NCI-H345 treated with DMSO at 0.1 percent for 48 hours (cell line): ENCODE data around the gene SAMD4B.
"Not testable (repeated sequence)": the region's sequence is repeated elsewhere in the genome, so short reads cannot be mapped to it uniquely, and the experiment has no call there.

ENCODE experiments used
- DNase-seq: peaks from one replicate; lab custom pipeline; 2025; ENCODE audit not compliant: unreplicated experiment; lab: John Stamatoyannopoulos, UW

SAMD4B gene

GRCh38 chr19:39310558-39311311, 31.5 kb upstream of the SAMD4B start:
- DNase-seq = no peak

GRCh38 chr19:39314016-39314728, 28.0 kb upstream of the SAMD4B start:
- DNase-seq = no peak

- DNase-seq = no peak
These were observed 26.3 kb upstream of the SAMD4B start for GRCh38 chr19:39315933-39316332.

- DNase-seq = no peak
These were observed 25.4 kb upstream of the SAMD4B start for GRCh38 chr19:39316627-39317321.

- no peak for DNase-seq
These were observed 24.7 kb upstream of the SAMD4B start for GRCh38 chr19:39317476-39317875.

- DNase-seq = no peak
These were observed 24.1 kb upstream of the SAMD4B start for GRCh38 chr19:39318071-39318470.

- no peak for DNase-seq
These were observed 23.5 kb upstream of the SAMD4B start for GRCh38 chr19:39318690-39319089.

- DNase-seq = no peak
These were observed 22.9 kb upstream of the SAMD4B start for GRCh38 chr19:39319098-39319891.

GRCh38 chr19:39319892-39320248, 22.4 kb upstream of the SAMD4B start:
- no peak for DNase-seq

- no peak for DNase-seq
These were observed 20.9 kb upstream of the SAMD4B start for GRCh38 chr19:39321117-39321831.

- DNase-seq = no peak
These were observed 20.4 kb upstream of the SAMD4B start for GRCh38 chr19:39321832-39322176.

GRCh38 chr19:39324242-39324842, 17.9 kb upstream of the SAMD4B start:
- DNase-seq = no peak

GRCh38 chr19:39325778-39326665, 16.2 kb upstream of the SAMD4B start:
- no peak for DNase-seq

GRCh38 chr19:39327363-39328045, 14.7 kb upstream of the SAMD4B start:
- no peak for DNase-seq

- peak; percentile 83 for DNase-seq
These were observed 14.0 kb upstream of the SAMD4B start for GRCh38 chr19:39328046-39328705.

GRCh38 chr19:39329948-39330347, 12.3 kb upstream of the SAMD4B start:
- no peak for DNase-seq

GRCh38 chr19:39332293-39332692, 9.9 kb upstream of the SAMD4B start:
- no peak for DNase-seq

GRCh38 chr19:39332738-39333137, 9.5 kb upstream of the SAMD4B start:
- not testable (repeated sequence) for DNase-seq
